PC-9 (cell line): Measurements from ENCODE around the gene PUS7. TPM values are rescaled to one million over a fixed set of nuclear protein-coding genes. Genes with fewer than 3 reads are reported as not detected.

Source experiments
- BruUV-seq: library from RNA; stranded (reverse); fragments of 400-500 nt; replicated peaks from 2 replicates; lab custom pipeline; 2021; lab: Mats Ljungman, UMichigan
- CTCF ChIA-PET: fragments of 300-600 bp; sonication (Branson Sonifier 250); formaldehyde crosslinking; loops from one replicate; lab custom pipeline; 2022; ENCODE audit warnings: antibody characterized with exemption; lab: Charles Lee
- POLR2A ChIA-PET: fragments of 300-600 bp; sonication (Branson Sonifier 250); formaldehyde crosslinking; loops from one replicate; lab custom pipeline; 2022; ENCODE audit warnings: antibody characterized with exemption; ENCODE audit not compliant: unreplicated experiment; lab: Charles Lee
- DNase-seq, 2 experiments: peaks; one replicate each; pipeline versions ENCODE4 v3.0.0 to v3.0.0-alpha.2; 2015 to 2022; ENCODE audit warnings: mixed read lengths in 1 of 2
- H2AFZ ChIP-seq: fragments of 200-600 bp; sonication (generic); 2 replicates; pipeline ENCODE4 v1.8.1; 2017; ENCODE audit warnings: antibody characterized with exemption
- H3F3A ChIP-seq: fragments of 200-600 bp; sonication (generic); 2 replicates; pipeline ENCODE4 v1.8.1; 2017; ENCODE audit warnings: antibody characterized with exemption, mild to moderate bottlenecking, low read depth; ENCODE audit not compliant: insufficient read depth
- H3K27ac ChIP-seq: fragments of 200-600 bp; sonication (generic); 2 replicates; pipeline ENCODE4 v1.6.1; 2016; ENCODE audit warnings: mixed run types
- H3K27me3 ChIP-seq: fragments of 200-600 bp; sonication (generic); 2 replicates; pipeline ENCODE4 v1.6.1; 2016; ENCODE audit warnings: low read depth, mixed run types; ENCODE audit not compliant: insufficient read depth
- H3K36me3 ChIP-seq: fragments of 200-600 bp; sonication (generic); 2 replicates; pipeline ENCODE4 v1.6.1; 2016; ENCODE audit warnings: low read depth, mixed run types
- H3K4me1 ChIP-seq: fragments of 200-600 bp; sonication (generic); replicated peaks from 2 replicates; pipeline ENCODE4 v1.6.1; 2016; ENCODE audit warnings: mixed run types; ENCODE audit not compliant: insufficient read depth
- H3K4me2 ChIP-seq: fragments of 200-600 bp; sonication (generic); 2 replicates; pipeline ENCODE4 v1.6.1; 2017; ENCODE audit warnings: mixed run types
- H3K4me3 ChIP-seq: fragments of 200-600 bp; sonication (generic); 2 replicates; pipeline ENCODE4 v1.6.1; 2016; ENCODE audit warnings: mixed run types
- H3K79me2 ChIP-seq: fragments of 200-600 bp; sonication (generic); 2 replicates; pipeline ENCODE4 v1.6.1; 2017; ENCODE audit warnings: low read depth, mixed run types
- H3K9me2 ChIP-seq: fragments of 200-600 bp; sonication (generic); 2 replicates; pipeline ENCODE4 v1.8.1; 2017; ENCODE audit warnings: mild to moderate bottlenecking; ENCODE audit not compliant: insufficient read depth
- H3K9me3 ChIP-seq: fragments of 200-600 bp; sonication (generic); 2 replicates; pipeline ENCODE4 v1.8.1; 2016; ENCODE audit warnings: low read depth; ENCODE audit not compliant: insufficient read depth
- H4K20me1 ChIP-seq: fragments of 200-600 bp; sonication (generic); 2 replicates; pipeline ENCODE4 v1.8.1; 2017; ENCODE audit not compliant: insufficient read depth
- CTCF ChIP-seq: fragments of 200-600 bp; sonication (generic); conservative IDR thresholded peaks from 2 replicates; pipeline ENCODE4 v1.6.1; 2017; ENCODE audit warnings: mixed run types, antibody characterized with exemption, mild to moderate bottlenecking, moderate library complexity
- EZH2 ChIP-seq: fragments of 200-600 bp; sonication (generic); IDR thresholded peaks from 2 replicates; pipeline ENCODE4 v1.8.0; 2017; ENCODE audit warnings: antibody characterized with exemption, low read depth
- intact Hi-C: fragments of 100-400 bp; cut with micrococcal nuclease; formaldehyde crosslinking; loops from one replicate; pipeline ENCODE4 v1.10.0; 2022; ENCODE audit not compliant: unreplicated experiment
- total RNA-seq: library from RNA; stranded (reverse); gene quantifications from 2 replicates; pipeline ENCODE4 v1.2.3, GENCODE V29; 2021

PUS7 gene
- total RNA-seq, 1 experiment from 2014 or later: 25.0 TPM

- Histone ChIP-seq H3K27me3 (no peaks in the 10 kb centered on the region), H3K9me3 (no peaks in the 10 kb centered on the region), H3K36me3 (peaks cover 11% of the 10 kb centered on the region), H3K9me2 (no peaks in the 10 kb centered on the region; the same call in 1 of the 2 replicates), H3F3A (peaks cover 16% of the 10 kb centered on the region), H3K4me3 (no peak overlapping the region), H3K4me1 (peaks cover 15% of the 10 kb centered on the region; the same call in 1 of the 2 replicates), H3K27ac (no peak overlapping the region), H2AFZ (no peak overlapping the region), H3K4me2 (no peak overlapping the region), H3K79me2 (no peaks in the 10 kb centered on the region), H4K20me1 (no peaks in the 10 kb centered on the region)
- DNase-seq: no peak
- POLR2A ChIA-PET: interaction anchor here (0.6 kb wide), 1 partner anchor 158 kb away, joined by 4 read pairs; no protein-coding TSS in a partner anchor
- intact Hi-C loops: no loop called here
- no TSS peak for BruUV-seq
- CTCF ChIA-PET: no interaction called here
- no peak for TF ChIP-seq CTCF
Observed at GRCh38 chr7:105457619-105458225, 64.3 kb downstream of the PUS7 start.

GRCh38 chr7:105454921-105455320 lies 67.2 kb downstream of the PUS7 start:
- TF ChIP-seq CTCF (no peak), EZH2 (no peak)
- H3K36me3 ChIP-seq: peaks cover 5% of the 10 kb centered on the region
- H3K4me3 ChIP-seq: no peak overlapping the region
- no peak for DNase-seq
- no peaks in the 10 kb centered on the region for H3K9me2 ChIP-seq
- BruUV-seq: no TSS peak
- ChIA-PET POLR2A (no interaction called here), CTCF (interaction anchor here (0.6 to 1.1 kb wide), 3 partner anchors 16 to 77 kb away, joined by 3 read pairs; partner anchors contain the start of gene RINT1)
- peaks cover 15% of the 10 kb centered on the region; the same call in 1 of the 2 replicates for H3K4me1 ChIP-seq
- H2AFZ ChIP-seq: no peak overlapping the region
- peak overlapping the region; percentile 22; the same call in 1 of the 2 replicates for H3K27ac ChIP-seq
- H3K27me3 ChIP-seq: no peaks in the 10 kb centered on the region
- intact Hi-C loops: no loop called here
- no peak overlapping the region for H3K4me2 ChIP-seq
- peaks cover 16% of the 10 kb centered on the region; the same call in 1 of the 2 replicates for H3F3A ChIP-seq
- no peaks in the 10 kb centered on the region for H3K79me2 ChIP-seq
- H3K9me3 ChIP-seq: no peaks in the 10 kb centered on the region
- H4K20me1 ChIP-seq: no peaks in the 10 kb centered on the region

- H3K4me1 ChIP-seq: peaks cover 15% of the 10 kb centered on the region; the same call in 1 of the 2 replicates
- H3K4me3 ChIP-seq: no peak overlapping the region
- POLR2A ChIA-PET: interaction anchor here (0.6 kb wide), 2 partner anchors 15 to 185 kb away, joined by 3 to 5 read pairs; no protein-coding TSS in a partner anchor
- H4K20me1 ChIP-seq: no peaks in the 10 kb centered on the region
- intact Hi-C loops: no loop called here
- TF ChIP-seq EZH2 (no peak), CTCF (no peak)
- no TSS peak for BruUV-seq
- peaks cover 16% of the 10 kb centered on the region; the same call in 1 of the 2 replicates for H3F3A ChIP-seq
- no peaks in the 10 kb centered on the region for H3K27me3 ChIP-seq
- peak in 1 of 2 experiments; percentile 80 for DNase-seq
- H3K79me2 ChIP-seq: no peaks in the 10 kb centered on the region
- H3K9me3 ChIP-seq: no peaks in the 10 kb centered on the region
- H3K27ac ChIP-seq: peak overlapping the region; percentile 22; the same call in 1 of the 2 replicates
- no peaks in the 10 kb centered on the region for H3K9me2 ChIP-seq
- H3K36me3 ChIP-seq: peaks cover 5% of the 10 kb centered on the region
- CTCF ChIA-PET: interaction anchor here (0.6 to 1.1 kb wide), 3 partner anchors 15 to 77 kb away, joined by 3 read pairs; partner anchors contain the start of gene RINT1
- H2AFZ ChIP-seq: no peak overlapping the region
- H3K4me2 ChIP-seq: no peak overlapping the region
Observed at GRCh38 chr7:105454095-105454747, 67.8 kb downstream of the PUS7 start.
